PC-3 (cell line): ENCODE data around the gene CREM. TPM values are rescaled to one million over a fixed set of nuclear protein-coding genes. Genes with fewer than 3 reads are reported as not detected.

Experiments
- ATAC-seq: fragments of 200-7000 bp; cut with Tn5 transposase; 2 replicates; pipeline ENCODE4 v1.9.1; 2020; ENCODE audit warnings: mild to moderate bottlenecking, moderate library complexity
- BruUV-seq: library from RNA; stranded (reverse); fragments of 400-500 nt; replicated peaks from 2 replicates; lab custom pipeline; 2021; lab: Mats Ljungman, UMichigan
- CTCF ChIA-PET: fragments of 300-600 bp; sonication (Branson Sonifier 250); formaldehyde crosslinking; loops from one replicate; lab custom pipeline; 2022; ENCODE audit warnings: antibody characterized with exemption; lab: Charles Lee
- POLR2A ChIA-PET: fragments of 300-600 bp; sonication (Branson Sonifier 250); formaldehyde crosslinking; loops from one replicate; lab custom pipeline; 2022; ENCODE audit warnings: antibody characterized with exemption; ENCODE audit not compliant: unreplicated experiment; lab: Charles Lee
- DNase-seq: peaks from one replicate; pipeline ENCODE4 v3.0.0-alpha.2; 2015
- H2AFZ ChIP-seq: fragments of 300-600 bp; sonication (generic); 2 replicates; pipeline ENCODE4 v1.6.0; 2016; ENCODE audit warnings: antibody characterized with exemption, low read length
- H3F3A ChIP-seq: fragments of 300-600 bp; sonication (generic); one replicate; pipeline ENCODE4 v1.6.0; 2017; ENCODE audit warnings: antibody characterized with exemption, low read length, control low read depth, mild to moderate bottlenecking; ENCODE audit not compliant: unreplicated experiment
- H3K27ac ChIP-seq: fragments of 300-600 bp; sonication (generic); 2 replicates; pipeline ENCODE4 v1.5.1; 2016; ENCODE audit warnings: mild to moderate bottlenecking, low read length
- H3K27me3 ChIP-seq: fragments of 300-600 bp; sonication (generic); 2 replicates; pipeline ENCODE4 v1.6.1; 2016; ENCODE audit warnings: low read length, mixed read lengths
- H3K36me3 ChIP-seq: fragments of 300-600 bp; sonication (generic); 2 replicates; pipeline ENCODE4 v1.6.1; 2016; ENCODE audit warnings: low read depth, mixed run types, low read length, mixed read lengths
- H3K4me1 ChIP-seq: fragments of 300-600 bp; sonication (generic); 2 replicates; pipeline ENCODE4 v1.5.1; 2016; ENCODE audit warnings: low read length; ENCODE audit not compliant: insufficient read depth
- H3K4me2 ChIP-seq: fragments of 300-600 bp; sonication (generic); 2 replicates; pipeline ENCODE4 v1.6.0; 2016; ENCODE audit warnings: low read length
- H3K4me3 ChIP-seq: fragments of 300-600 bp; sonication (generic); 2 replicates; pipeline ENCODE4 v1.5.1; 2016; ENCODE audit warnings: mild to moderate bottlenecking, low read length, mixed read lengths
- H3K79me2 ChIP-seq: fragments of 300-600 bp; sonication (generic); 2 replicates; pipeline ENCODE4 v1.6.1; 2017; ENCODE audit warnings: low read length, mixed read lengths
- H3K9ac ChIP-seq: fragments of 300-600 bp; sonication (generic); 2 replicates; pipeline ENCODE4 v1.6.0; 2016; ENCODE audit warnings: mild to moderate bottlenecking, low read length
- H3K9me2 ChIP-seq: fragments of 300-600 bp; sonication (generic); replicated peaks from 2 replicates; pipeline ENCODE4 v1.6.1; 2016; ENCODE audit warnings: mixed run types, low read length, mixed read lengths
- H3K9me3 ChIP-seq: fragments of 300-600 bp; sonication (generic); 2 replicates; pipeline ENCODE4 v1.6.1; 2016; ENCODE audit warnings: low read length, mixed read lengths
- H4K20me1 ChIP-seq: fragments of 300-600 bp; sonication (generic); 2 replicates; pipeline ENCODE4 v1.6.1; 2016; ENCODE audit warnings: low read length, mixed read lengths
- EZH2 ChIP-seq: fragments of 300-600 bp; sonication (generic); IDR thresholded peaks from one replicate; pipeline ENCODE4 v1.6.1; 2017; ENCODE audit warnings: antibody characterized with exemption, mild to moderate bottlenecking, low read length; ENCODE audit not compliant: unreplicated experiment
- EZH2phosphoT487 ChIP-seq: fragments of 300-600 bp; sonication (generic); IDR thresholded peaks from 2 replicates; pipeline ENCODE4 v1.6.1; 2018; ENCODE audit warnings: mild to moderate bottlenecking, antibody characterized with exemption, low read length, borderline replicate concordance
- intact Hi-C: fragments of 100-400 bp; cut with micrococcal nuclease; formaldehyde crosslinking; loops from 2 replicates; pipeline ENCODE4 v1.9.0; 2023
- total RNA-seq: library from RNA; depleted of rRNA; stranded (reverse); fragments of >200 nt; gene quantifications from 2 replicates; pipeline ENCODE4 v1.2.3, GENCODE V29; 2014
- TF ChIP-seq, protein P1 (sequence below): fragments of 300-600 bp; sonication (generic); conservative IDR thresholded peaks from 2 replicates; pipeline ENCODE4 v1.5.1; 2017; ENCODE audit warnings: antibody characterized with exemption, low read depth, mild to moderate bottlenecking, low read length

Gene CREM
- total RNA-seq, 1 experiment from 2014 or later = 195 TPM

DNA sequence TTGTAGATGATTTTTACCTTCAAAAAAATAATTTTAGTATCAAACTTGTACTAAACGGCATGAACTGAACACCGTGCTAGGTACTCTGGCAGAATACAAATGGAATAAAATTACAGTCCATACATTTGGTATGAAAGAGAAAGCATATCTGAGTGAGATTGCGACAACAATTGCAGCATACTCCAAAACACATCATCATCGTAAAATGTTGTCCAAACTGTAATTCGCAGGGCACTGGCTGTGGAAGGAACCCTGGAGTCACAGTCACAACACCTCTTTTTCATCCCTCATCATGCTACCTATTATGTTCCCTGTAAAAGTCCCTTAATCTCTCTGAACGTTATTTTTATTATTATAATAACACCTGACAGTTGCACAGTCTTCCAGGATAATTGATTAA, 13.5 kb downstream of the CREM start:
- H3K9me3 ChIP-seq = no peaks in the 10 kb centered on the region
- peaks cover 45% of the 10 kb centered on the region; the same call in 1 of the 2 replicates for H3K79me2 ChIP-seq
- no TSS peak for BruUV-seq
- no peaks in the 10 kb centered on the region for H4K20me1 ChIP-seq
- H3K4me3 ChIP-seq = no peak overlapping the region
- ChIA-PET CTCF (interaction anchor here (1.1 to 1.5 kb wide), 2 partner anchors 14 to 56 kb away, joined by 3 to 6 read pairs; partner anchors contain the start of gene CREM), POLR2A (no interaction called here)
- H3K4me1 ChIP-seq = no peaks in the 10 kb centered on the region
- ATAC-seq (no peak), DNase-seq (no peak)
- H3K9ac ChIP-seq = no peak overlapping the region
- H3K36me3 ChIP-seq = no peaks in the 10 kb centered on the region
- H3K27me3 ChIP-seq = no peaks in the 10 kb centered on the region
- no peak overlapping the region for H3K27ac ChIP-seq
- no peak overlapping the region for H2AFZ ChIP-seq
- H3K9me2 ChIP-seq = no peaks in the 10 kb centered on the region
- H3F3A ChIP-seq = no peaks in the 10 kb centered on the region
- intact Hi-C loops = no loop called here
- H3K4me2 ChIP-seq = no peak overlapping the region
- TF ChIP-seq EZH2 = no peak
- no peak for TF ChIP-seq EZH2phosphoT487
- TF ChIP-seq, protein P1, sequence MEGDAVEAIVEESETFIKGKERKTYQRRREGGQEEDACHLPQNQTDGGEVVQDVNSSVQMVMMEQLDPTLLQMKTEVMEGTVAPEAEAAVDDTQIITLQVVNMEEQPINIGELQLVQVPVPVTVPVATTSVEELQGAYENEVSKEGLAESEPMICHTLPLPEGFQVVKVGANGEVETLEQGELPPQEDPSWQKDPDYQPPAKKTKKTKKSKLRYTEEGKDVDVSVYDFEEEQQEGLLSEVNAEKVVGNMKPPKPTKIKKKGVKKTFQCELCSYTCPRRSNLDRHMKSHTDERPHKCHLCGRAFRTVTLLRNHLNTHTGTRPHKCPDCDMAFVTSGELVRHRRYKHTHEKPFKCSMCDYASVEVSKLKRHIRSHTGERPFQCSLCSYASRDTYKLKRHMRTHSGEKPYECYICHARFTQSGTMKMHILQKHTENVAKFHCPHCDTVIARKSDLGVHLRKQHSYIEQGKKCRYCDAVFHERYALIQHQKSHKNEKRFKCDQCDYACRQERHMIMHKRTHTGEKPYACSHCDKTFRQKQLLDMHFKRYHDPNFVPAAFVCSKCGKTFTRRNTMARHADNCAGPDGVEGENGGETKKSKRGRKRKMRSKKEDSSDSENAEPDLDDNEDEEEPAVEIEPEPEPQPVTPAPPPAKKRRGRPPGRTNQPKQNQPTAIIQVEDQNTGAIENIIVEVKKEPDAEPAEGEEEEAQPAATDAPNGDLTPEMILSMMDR = no peak

DNA sequence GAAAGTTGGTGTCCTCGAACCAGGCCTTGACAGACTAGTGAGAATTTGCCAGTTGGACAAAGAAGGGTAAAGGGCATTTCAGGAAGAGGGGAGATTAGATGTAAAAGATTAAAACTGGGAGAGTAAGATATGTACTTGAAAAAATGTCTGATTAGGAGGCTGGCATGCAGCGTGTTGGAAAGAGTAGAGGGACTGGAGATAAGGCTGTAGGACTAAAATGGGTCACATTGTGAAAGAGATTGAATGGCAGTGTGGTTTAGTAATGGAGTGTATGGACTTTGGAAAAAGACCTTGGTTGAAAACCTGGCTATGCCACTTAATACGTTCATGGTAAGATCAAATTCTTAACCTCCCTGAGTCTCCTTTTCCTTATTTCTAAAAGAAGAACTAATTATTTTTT, 14.1 kb downstream of the CREM start:
- CTCF ChIA-PET = no interaction called here
- Histone ChIP-seq H3F3A (no peaks in the 10 kb centered on the region), H3K4me2 (no peak overlapping the region), H3K4me1 (no peaks in the 10 kb centered on the region), H3K79me2 (peaks cover 40% of the 10 kb centered on the region; the same call in 1 of the 2 replicates), H3K27ac (no peak overlapping the region), H2AFZ (no peak overlapping the region), H3K9me2 (no peaks in the 10 kb centered on the region), H3K9ac (no peak overlapping the region), H3K27me3 (no peaks in the 10 kb centered on the region), H3K4me3 (no peak overlapping the region), H3K36me3 (no peaks in the 10 kb centered on the region), H4K20me1 (no peaks in the 10 kb centered on the region), H3K9me3 (no peaks in the 10 kb centered on the region)
- POLR2A ChIA-PET = no interaction called here
- intact Hi-C loops = no loop called here
- ATAC-seq (no peak), DNase-seq (no peak)
- BruUV-seq = no TSS peak
- TF ChIP-seq, protein P1 = no peak
- no peak for TF ChIP-seq EZH2
- TF ChIP-seq EZH2phosphoT487 = no peak

DNA sequence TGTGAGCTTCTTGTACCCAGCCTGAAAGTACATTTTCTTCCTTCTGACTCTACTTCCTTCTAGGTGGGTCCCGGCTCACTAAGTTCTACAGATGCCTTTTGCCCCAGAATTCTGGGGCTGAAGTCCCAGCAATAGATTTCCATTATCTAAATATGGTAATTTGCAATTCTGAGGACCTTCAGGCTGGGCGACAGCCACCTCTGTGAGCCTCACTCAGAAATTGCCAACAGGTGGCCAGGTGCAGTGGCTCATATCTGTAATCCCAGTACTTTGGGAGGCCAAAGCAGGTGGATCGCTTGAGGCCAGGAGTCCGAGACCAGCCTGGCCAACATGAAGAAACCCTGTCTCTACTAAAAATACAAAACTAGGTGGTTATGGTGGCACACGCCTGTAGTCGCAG, 23.7 kb downstream of the CREM start:
- Histone ChIP-seq H4K20me1 (no peaks in the 10 kb centered on the region), H3K9me3 (no peaks in the 10 kb centered on the region), H3K27ac (no peak overlapping the region), H3F3A (no peaks in the 10 kb centered on the region), H3K9me2 (no peaks in the 10 kb centered on the region), H2AFZ (no peak overlapping the region), H3K9ac (no peak overlapping the region), H3K36me3 (peaks cover 6% of the 10 kb centered on the region; the same call in 1 of the 2 replicates), H3K79me2 (0 out of 2 replicates have a peak, but pooled peaks cover 2% of the 10 kb centered on the region), H3K27me3 (no peaks in the 10 kb centered on the region), H3K4me2 (no peak overlapping the region), H3K4me1 (peaks cover 5% of the 10 kb centered on the region; the same call in 1 of the 2 replicates), H3K4me3 (no peak overlapping the region)
- ChIA-PET CTCF (no interaction called here), POLR2A (no interaction called here)
- no peak for DNase-seq
- no peak for ATAC-seq
- intact Hi-C loops = no loop called here
- BruUV-seq = no TSS peak
- no peak for TF ChIP-seq EZH2
- TF ChIP-seq EZH2phosphoT487 = no peak
- TF ChIP-seq, protein P1 = no peak
